ENCODE data around the gene SPARCL1.
"Not testable (repeated sequence)": the region's sequence is repeated elsewhere in the genome, so short reads cannot be mapped to it uniquely, and the experiment has no call there.

SPARCL1 gene

GRCh38 chr4:87529187-87529586 lies at the start of gene SPARCL1:
SPARCL1 (minus strand) TSS chr4:87529376; CDS start chr4:87499574, 29,802 bp downstream.
- DNase-seq (ENCODE audit: low read depth in 2 of 2, low spot score in 1 of 2), result no peak

GRCh38 chr4:87575983-87576382 lies 46.8 kb upstream of the SPARCL1 start:
- no peak for DNase-seq (ENCODE audit: low read depth in 2 of 2, low spot score in 1 of 2)

- DNase-seq (ENCODE audit: low read depth in 2 of 2, low spot score in 1 of 2), result no peak
These were observed 46.2 kb upstream of the SPARCL1 start for GRCh38 chr4:87575408-87575807.

GRCh38 chr4:87574996-87575395 lies 45.8 kb upstream of the SPARCL1 start:
- DNase-seq (ENCODE audit: low read depth in 2 of 2, low spot score in 1 of 2), result no peak

GRCh38 chr4:87574376-87574775 lies 45.2 kb upstream of the SPARCL1 start:
- not testable (repeated sequence) for DNase-seq (ENCODE audit: low read depth in 2 of 2, low spot score in 1 of 2)

GRCh38 chr4:87570290-87570805 lies 41.2 kb upstream of the SPARCL1 start:
- no peak for DNase-seq (ENCODE audit: low read depth in 2 of 2, low spot score in 1 of 2)

- DNase-seq (ENCODE audit: low read depth in 2 of 2, low spot score in 1 of 2), result no peak
These were observed 38.0 kb upstream of the SPARCL1 start for GRCh38 chr4:87567191-87567590.

GRCh38 chr4:87566276-87566675 lies 37.1 kb upstream of the SPARCL1 start:
- DNase-seq (ENCODE audit: low read depth in 2 of 2, low spot score in 1 of 2), result no peak

GRCh38 chr4:87565746-87566145 lies 36.6 kb upstream of the SPARCL1 start:
- no peak for DNase-seq (ENCODE audit: low read depth in 2 of 2, low spot score in 1 of 2)

GRCh38 chr4:87560802-87561201 lies 31.6 kb upstream of the SPARCL1 start:
- DNase-seq (ENCODE audit: low read depth in 2 of 2, low spot score in 1 of 2), result no peak

GRCh38 chr4:87559090-87559837 lies 30.1 kb upstream of the SPARCL1 start:
- DNase-seq (ENCODE audit: low read depth in 2 of 2, low spot score in 1 of 2), result peak; percentile 0

GRCh38 chr4:87557348-87557747 lies 28.2 kb upstream of the SPARCL1 start:
- no peak for DNase-seq (ENCODE audit: low read depth in 2 of 2, low spot score in 1 of 2)

GRCh38 chr4:87555773-87556619 lies 26.8 kb upstream of the SPARCL1 start:
- DNase-seq (ENCODE audit: low read depth in 2 of 2, low spot score in 1 of 2), result no peak

GRCh38 chr4:87553182-87553581 lies 24.0 kb upstream of the SPARCL1 start:
- no peak for DNase-seq (ENCODE audit: low read depth in 2 of 2, low spot score in 1 of 2)

- no peak for DNase-seq (ENCODE audit: low read depth in 2 of 2, low spot score in 1 of 2)
These were observed 22.2 kb upstream of the SPARCL1 start for GRCh38 chr4:87551361-87551760.

GRCh38 chr4:87547016-87547708 lies 18.0 kb upstream of the SPARCL1 start:
- DNase-seq (ENCODE audit: low read depth in 2 of 2, low spot score in 1 of 2), result no peak

- no peak for DNase-seq (ENCODE audit: low read depth in 2 of 2, low spot score in 1 of 2)
These were observed 15.9 kb upstream of the SPARCL1 start for GRCh38 chr4:87545052-87545451.

- DNase-seq (ENCODE audit: low read depth in 2 of 2, low spot score in 1 of 2), result no peak
These were observed 14.8 kb upstream of the SPARCL1 start for GRCh38 chr4:87543835-87544461.

- no peak for DNase-seq (ENCODE audit: low read depth in 2 of 2, low spot score in 1 of 2)
These were observed 13.6 kb upstream of the SPARCL1 start for GRCh38 chr4:87542734-87543312.

GRCh38 chr4:87541956-87542709 lies 13.0 kb upstream of the SPARCL1 start:
- no peak for DNase-seq (ENCODE audit: low read depth in 2 of 2, low spot score in 1 of 2)
